Activated T-helper 1 cell treated with anti-CD3 and anti-CD28 coated beads, Interleukin-12 subunit alpha, Interleukin-12 subunit beta, Interleukin-2, Interleukin-4 antibody, amounts not matched to agents 30 ng/mL and 10 ng/mL and 1 ng/mL, durations not matched to agents 14 hours and 24 hours and 36 hours (primary cell): ENCODE results near the gene MAP3K20. TPM values are rescaled to one million over a fixed set of nuclear protein-coding genes. Genes with fewer than 3 reads are reported as not detected.
A peak's percentile ranks its signal among the peaks of the same experiment; 100 is the strongest.
"Not testable (repeated sequence)": the region's sequence is repeated elsewhere in the genome, so short reads cannot be mapped to it uniquely, and the experiment has no call there.

Source experiments
- DNase-seq: peaks from one replicate; pipeline ENCODE4 v3.0.0; 2021; ENCODE audit warnings: low spot score
- H3K27ac Mint-ChIP-seq: one replicate; pipeline ENCODE4 v1.8.0; 2021; ENCODE audit warnings: mild to moderate bottlenecking, mixed read lengths
- H3K27me3 Mint-ChIP-seq: one replicate; pipeline ENCODE4 v1.8.0; 2022; ENCODE audit warnings: mild to moderate bottlenecking, moderate library complexity, mixed read lengths; ENCODE audit not compliant: insufficient read depth
- H3K36me3 Mint-ChIP-seq: one replicate; pipeline ENCODE4 v1.8.0; 2021; ENCODE audit warnings: low read depth, mixed read lengths
- H3K4me1 Mint-ChIP-seq: one replicate; pipeline ENCODE4 v1.8.0; 2021; ENCODE audit warnings: low read depth, mixed read lengths
- H3K4me3 Mint-ChIP-seq: one replicate; pipeline ENCODE4 v1.8.0; 2021; ENCODE audit warnings: mild to moderate bottlenecking, moderate library complexity, mixed read lengths
- H3K9me3 Mint-ChIP-seq: one replicate; pipeline ENCODE4 v1.8.0; 2021; ENCODE audit warnings: mixed read lengths
- intact Hi-C: fragments of 100-400 bp; cut with micrococcal nuclease; formaldehyde crosslinking; loops from one replicate; pipeline ENCODE4 v1.15.1; 2024
- total RNA-seq: library from RNA; stranded (reverse); gene quantifications from 2 replicates; pipeline ENCODE4 v1.2.3, GENCODE V29; 2022

Gene MAP3K20
- total RNA-seq, 1 donor from 2014 or later: 17.7 TPM

GRCh38 chr2:173122936-173123335 is 47.3 kb downstream of the MAP3K20 start:
- peaks cover 6% of the 10 kb centered on the region for H3K27me3 Mint-ChIP-seq
- DNase-seq: no peak

GRCh38 chr2:173124441-173124840 is 48.8 kb downstream of the MAP3K20 start:
- no peak for DNase-seq
- Mint-ChIP-seq H3K4me1 (peaks cover 20% of the 10 kb centered on the region), H3K9me3 (no peaks in the 10 kb centered on the region), H3K36me3 (peaks cover 13% of the 10 kb centered on the region), H3K27me3 (peaks cover 6% of the 10 kb centered on the region), H3K27ac (no peak overlapping the region), H3K4me3 (no peak overlapping the region)
- intact Hi-C loops: no loop called here

More at GRCh38 chr2:173122936-173123335, 47.3 kb downstream of the MAP3K20 start:
- no peaks in the 10 kb centered on the region for H3K9me3 Mint-ChIP-seq
- intact Hi-C loops: no loop called here
- H3K27ac Mint-ChIP-seq: no peak overlapping the region
- peaks cover 8% of the 10 kb centered on the region for H3K36me3 Mint-ChIP-seq
- peaks cover 28% of the 10 kb centered on the region for H3K4me1 Mint-ChIP-seq
- H3K4me3 Mint-ChIP-seq: no peak overlapping the region

- Mint-ChIP-seq H3K9me3 (no peaks in the 10 kb centered on the region), H3K4me1 (peaks cover 26% of the 10 kb centered on the region), H3K27ac (no peak overlapping the region), H3K27me3 (peaks cover 13% of the 10 kb centered on the region), H3K4me3 (no peak overlapping the region), H3K36me3 (peaks cover 14% of the 10 kb centered on the region)
- DNase-seq: no peak
- intact Hi-C loops: no loop called here
These were observed 51.2 kb downstream of the MAP3K20 start for GRCh38 chr2:173126819-173127218.

- Mint-ChIP-seq H3K4me1 (peaks cover 39% of the 10 kb centered on the region), H3K36me3 (peaks cover 13% of the 10 kb centered on the region), H3K27me3 (peaks cover 14% of the 10 kb centered on the region)
- H3K4me3 Mint-ChIP-seq, H3K9me3 Mint-ChIP-seq, DNase-seq, intact Hi-C loops, H3K27ac Mint-ChIP-seq: not testable (repeated sequence)
These were observed 52.5 kb downstream of the MAP3K20 start for GRCh38 chr2:173128132-173128531.

GRCh38 chr2:173130496-173131465 is 55.1 kb downstream of the MAP3K20 start:
- Mint-ChIP-seq H3K36me3 (peaks cover 17% of the 10 kb centered on the region), H3K9me3 (peaks cover 6% of the 10 kb centered on the region), H3K4me3 (no peak overlapping the region), H3K4me1 (peaks cover 62% of the 10 kb centered on the region), H3K27me3 (peaks cover 19% of the 10 kb centered on the region), H3K27ac (no peak overlapping the region)
- DNase-seq: no peak
- intact Hi-C loops: loop anchor here (5.0 to 10.0 kb wide), 2 partner anchors 834 to 1117 kb away; partner anchors contain the start of genes OLA1 and SP3

GRCh38 chr2:173132531-173132930 is 56.9 kb downstream of the MAP3K20 start:
- intact Hi-C loops: loop anchor here (2.0 to 10.0 kb wide), 3 partner anchors 222 to 1115 kb away; partner anchors contain the start of genes CDCA7, OLA1 and SP3
- DNase-seq: no peak
- Mint-ChIP-seq H3K27ac (peak overlapping the region; percentile 92), H3K9me3 (peaks cover 6% of the 10 kb centered on the region), H3K36me3 (peaks cover 15% of the 10 kb centered on the region), H3K4me1 (peaks cover 74% of the 10 kb centered on the region), H3K4me3 (peak overlapping the region; percentile 25), H3K27me3 (peaks cover 22% of the 10 kb centered on the region)

- Mint-ChIP-seq H3K27me3 (peaks cover 21% of the 10 kb centered on the region), H3K9me3 (peaks cover 6% of the 10 kb centered on the region), H3K4me3 (peak overlapping the region; percentile 58), H3K27ac (peak overlapping the region; percentile 76), H3K4me1 (peaks cover 76% of the 10 kb centered on the region), H3K36me3 (peaks cover 12% of the 10 kb centered on the region)
- no peak for DNase-seq
- intact Hi-C loops: loop anchor here (5.0 to 10.0 kb wide), 2 partner anchors 830 to 1113 kb away; partner anchors contain the start of genes OLA1 and SP3
These were observed 59.1 kb downstream of the MAP3K20 start for GRCh38 chr2:173134703-173135102.

GRCh38 chr2:173136067-173136466 is 60.4 kb downstream of the MAP3K20 start:
- Mint-ChIP-seq H3K27me3 (peaks cover 18% of the 10 kb centered on the region), H3K4me1 (peaks cover 68% of the 10 kb centered on the region), H3K9me3 (peaks cover 7% of the 10 kb centered on the region), H3K36me3 (peaks cover 13% of the 10 kb centered on the region), H3K27ac (no peak overlapping the region), H3K4me3 (peak overlapping the region; percentile 24)
- intact Hi-C loops: loop anchor here (10.0 kb wide), 1 partner anchor 829 kb away; the partner anchor contains the start of gene SP3
- DNase-seq: no peak

GRCh38 chr2:173136599-173136998 is 61.0 kb downstream of the MAP3K20 start:
- peaks cover 18% of the 10 kb centered on the region for H3K36me3 Mint-ChIP-seq
- no peak overlapping the region for H3K27ac Mint-ChIP-seq
- H3K4me1 Mint-ChIP-seq: peaks cover 63% of the 10 kb centered on the region
- H3K27me3 Mint-ChIP-seq: peaks cover 14% of the 10 kb centered on the region
- H3K4me3 Mint-ChIP-seq: no peak overlapping the region
- DNase-seq: no peak
- intact Hi-C loops: loop anchor here (10.0 kb wide), 1 partner anchor 828 kb away; the partner anchor contains the start of gene SP3
- peaks cover 12% of the 10 kb centered on the region for H3K9me3 Mint-ChIP-seq

- peaks cover 19% of the 10 kb centered on the region for H3K9me3 Mint-ChIP-seq
- H3K4me1 Mint-ChIP-seq: peaks cover 53% of the 10 kb centered on the region
- no peak for DNase-seq
- H3K27ac Mint-ChIP-seq: no peak overlapping the region
- H3K27me3 Mint-ChIP-seq: peaks cover 17% of the 10 kb centered on the region
- H3K36me3 Mint-ChIP-seq: peaks cover 17% of the 10 kb centered on the region
- intact Hi-C loops: loop anchor here (10.0 kb wide), 1 partner anchor 827 kb away; the partner anchor contains the start of gene SP3
- peak overlapping the region; percentile 17 for H3K4me3 Mint-ChIP-seq
These were observed 62.0 kb downstream of the MAP3K20 start for GRCh38 chr2:173137610-173138009.

- peaks cover 11% of the 10 kb centered on the region for H3K27me3 Mint-ChIP-seq
- intact Hi-C loops: loop anchor here (10.0 kb wide), 1 partner anchor 826 kb away; the partner anchor contains the start of gene SP3
- peaks cover 39% of the 10 kb centered on the region for H3K4me1 Mint-ChIP-seq
- no peak overlapping the region for H3K27ac Mint-ChIP-seq
- H3K4me3 Mint-ChIP-seq: no peak overlapping the region
- peaks cover 14% of the 10 kb centered on the region for H3K36me3 Mint-ChIP-seq
- peaks cover 17% of the 10 kb centered on the region for H3K9me3 Mint-ChIP-seq
- DNase-seq: no peak
These were observed 63.3 kb downstream of the MAP3K20 start for GRCh38 chr2:173138962-173139361.

- peaks cover 13% of the 10 kb centered on the region for H3K36me3 Mint-ChIP-seq
- intact Hi-C loops: no loop called here
- H3K9me3 Mint-ChIP-seq: peaks cover 13% of the 10 kb centered on the region
- no peak for DNase-seq
- H3K4me3 Mint-ChIP-seq: no peak overlapping the region
- no peak overlapping the region for H3K27ac Mint-ChIP-seq
- peaks cover 37% of the 10 kb centered on the region for H3K4me1 Mint-ChIP-seq
- H3K27me3 Mint-ChIP-seq: peaks cover 11% of the 10 kb centered on the region
These were observed 66.0 kb downstream of the MAP3K20 start for GRCh38 chr2:173141666-173142065.

- H3K4me1 Mint-ChIP-seq: peaks cover 54% of the 10 kb centered on the region
These were observed 69.8 kb downstream of the MAP3K20 start for GRCh38 chr2:173145454-173145853.

More at GRCh38 chr2:173145454-173145853, 69.8 kb downstream of the MAP3K20 start:
- H3K27me3 Mint-ChIP-seq: peaks cover 6% of the 10 kb centered on the region
- DNase-seq: no peak
- intact Hi-C loops: loop anchor here (1.0 to 5.0 kb wide), 3 partner anchors 12 to 207 kb away; partner anchors contain the start of gene CDCA7
- no peak overlapping the region for H3K27ac Mint-ChIP-seq
- H3K36me3 Mint-ChIP-seq: peaks cover 18% of the 10 kb centered on the region
- peaks cover 16% of the 10 kb centered on the region for H3K9me3 Mint-ChIP-seq
- no peak overlapping the region for H3K4me3 Mint-ChIP-seq
